Testis (tissue), 3 donors: Measurements from ENCODE around the gene CEP295NL. TPM values are rescaled to one million over a fixed set of nuclear protein-coding genes. Genes with fewer than 3 reads are reported as not detected.

ENCODE experiments used
- DNase-seq: peaks from one replicate; pipeline ENCODE4 v3.0.0-alpha.2; 2019
- H3K27ac ChIP-seq, 2 donors: fragments of 200-600 bp; sonication (generic); one replicate each; pipeline ENCODE4 v1.5.1; 2019
- H3K27me3 ChIP-seq: fragments of 200-600 bp; sonication (generic); one replicate; pipeline ENCODE4 v1.5.1; 2019
- H3K36me3 ChIP-seq: fragments of 200-600 bp; sonication (generic); one replicate; pipeline ENCODE4 v1.5.1; 2017; ENCODE audit warnings: low read depth; ENCODE audit errors: missing control alignments
- H3K4me1 ChIP-seq: fragments of 200-600 bp; sonication (generic); one replicate; pipeline ENCODE4 v1.5.1; 2019
- H3K4me3 ChIP-seq, 2 donors: fragments of 200-600 bp; sonication (generic); one replicate each; pipeline ENCODE4 v1.5.1; 2017 to 2019
- H3K9me3 ChIP-seq: fragments of 200-600 bp; sonication (generic); one replicate; pipeline ENCODE4 v1.5.1; 2017
- POLR2A ChIP-seq: fragments of 450-650 bp; IDR thresholded peaks from one replicate; pipeline ENCODE4 v1.6.1; 2017; ENCODE audit warnings: antibody characterized with exemption, mild to moderate bottlenecking, moderate library complexity
- WGBS, 2 donors: methylation state at CpG; one replicate each; pipeline ENCODE4 v1.1.5; 2018; 5-methylcytosine and 5-hydroxymethylcytosine counted together
- intact Hi-C: fragments of 100-400 bp; cut with DNase I; formaldehyde crosslinking; loops from one replicate; pipeline ENCODE4 v1.15.1; 2023; ENCODE audit warnings: low total_unique reads
- polyA plus RNA-seq: library from polyadenylated mRNA; stranded (reverse); fragments of 350-450 nt; fragmentation: Illumina TruSeq; extraction: RNeasy Lipid Tissue Mini Kit (QIAGEN cat#74804); gene quantifications from one replicate; pipeline ENCODE4 v1.2.3, GENCODE V29; 2014; ENCODE audit warnings: low read depth, low replicate concordance; ENCODE audit not compliant: insufficient read depth
- total RNA-seq, 2 donors: library from RNA; depleted of rRNA; stranded (reverse); fragments of >200 nt; gene quantifications; one replicate each; pipeline ENCODE4 v1.2.3, GENCODE V29; 2016
- TF ChIP-seq, protein P1 (sequence below), 3 experiments: fragments of 450-650 bp in 2 of 3; fragments of 200-600 bp in 1 of 3; sonication (generic) in 1 of 3; IDR thresholded peaks; one replicate each; pipeline ENCODE4 v1.5.1; 2016 to 2019; ENCODE audit warnings: antibody characterized with exemption in 3 of 3, mild to moderate bottlenecking in 2 of 3, moderate library complexity in 1 of 3

CEP295NL gene
- total and polyA plus RNA-seq, 3 donors from 2014 or later: 32.3 to 100 (median 77.1) TPM

- no peak for DNase-seq
- intact Hi-C loops: no loop called here
- WGBS, 2 donors: 85 to 94% methylated on average over 5 to 7 of the region's 7 CpGs
- Histone ChIP-seq H3K27ac (no peak overlapping the region), H3K4me3 (no peak overlapping the region), H3K27me3 (no peaks in the 10 kb centered on the region), H3K9me3 (no peaks in the 10 kb centered on the region), H3K4me1 (peaks cover 28% of the 10 kb centered on the region), H3K36me3 (no peaks in the 10 kb centered on the region)
- no peak for TF ChIP-seq POLR2A
- TF ChIP-seq, protein P1, sequence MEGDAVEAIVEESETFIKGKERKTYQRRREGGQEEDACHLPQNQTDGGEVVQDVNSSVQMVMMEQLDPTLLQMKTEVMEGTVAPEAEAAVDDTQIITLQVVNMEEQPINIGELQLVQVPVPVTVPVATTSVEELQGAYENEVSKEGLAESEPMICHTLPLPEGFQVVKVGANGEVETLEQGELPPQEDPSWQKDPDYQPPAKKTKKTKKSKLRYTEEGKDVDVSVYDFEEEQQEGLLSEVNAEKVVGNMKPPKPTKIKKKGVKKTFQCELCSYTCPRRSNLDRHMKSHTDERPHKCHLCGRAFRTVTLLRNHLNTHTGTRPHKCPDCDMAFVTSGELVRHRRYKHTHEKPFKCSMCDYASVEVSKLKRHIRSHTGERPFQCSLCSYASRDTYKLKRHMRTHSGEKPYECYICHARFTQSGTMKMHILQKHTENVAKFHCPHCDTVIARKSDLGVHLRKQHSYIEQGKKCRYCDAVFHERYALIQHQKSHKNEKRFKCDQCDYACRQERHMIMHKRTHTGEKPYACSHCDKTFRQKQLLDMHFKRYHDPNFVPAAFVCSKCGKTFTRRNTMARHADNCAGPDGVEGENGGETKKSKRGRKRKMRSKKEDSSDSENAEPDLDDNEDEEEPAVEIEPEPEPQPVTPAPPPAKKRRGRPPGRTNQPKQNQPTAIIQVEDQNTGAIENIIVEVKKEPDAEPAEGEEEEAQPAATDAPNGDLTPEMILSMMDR (IDR thresholded peaks at IDR 0.05): no peak
Observed at GRCh38 chr17:78944026-78944425, 41.0 kb upstream of the CEP295NL start.

DNA sequence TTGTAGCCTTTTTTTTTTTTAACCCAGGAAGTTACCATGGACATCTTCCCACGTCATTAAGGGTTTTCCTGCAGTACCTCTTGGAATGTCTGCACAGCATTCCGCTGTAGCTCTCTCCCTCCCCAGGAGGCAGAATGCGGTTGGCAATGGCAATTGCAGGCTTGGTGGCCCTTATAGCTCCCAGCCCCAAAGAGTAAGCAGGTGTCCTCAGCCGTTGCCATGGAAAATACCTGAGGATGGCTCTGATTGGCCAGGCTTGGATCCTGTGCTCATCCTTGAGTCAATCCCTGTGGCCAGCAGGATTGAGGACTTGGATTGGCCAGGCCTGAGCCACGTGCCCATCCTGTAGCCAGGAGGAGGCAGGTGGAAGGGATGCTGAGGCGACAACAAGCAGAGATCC is 37.7 kb upstream of the CEP295NL start:
- no peak overlapping the region for H3K27ac ChIP-seq
- intact Hi-C loops: no loop called here
- DNase-seq: no peak
- WGBS, 2 donors: 67 to 73% methylated on average over 6 of the region's 6 CpGs
- H3K36me3 ChIP-seq: no peaks in the 10 kb centered on the region
- TF ChIP-seq, protein P1 (IDR thresholded peaks at IDR 0.05): no peak
- TF ChIP-seq POLR2A: no peak
- H3K4me3 ChIP-seq: no peak overlapping the region
- no peaks in the 10 kb centered on the region for H3K27me3 ChIP-seq
- no peaks in the 10 kb centered on the region for H3K9me3 ChIP-seq
- peaks cover 13% of the 10 kb centered on the region for H3K4me1 ChIP-seq

DNA sequence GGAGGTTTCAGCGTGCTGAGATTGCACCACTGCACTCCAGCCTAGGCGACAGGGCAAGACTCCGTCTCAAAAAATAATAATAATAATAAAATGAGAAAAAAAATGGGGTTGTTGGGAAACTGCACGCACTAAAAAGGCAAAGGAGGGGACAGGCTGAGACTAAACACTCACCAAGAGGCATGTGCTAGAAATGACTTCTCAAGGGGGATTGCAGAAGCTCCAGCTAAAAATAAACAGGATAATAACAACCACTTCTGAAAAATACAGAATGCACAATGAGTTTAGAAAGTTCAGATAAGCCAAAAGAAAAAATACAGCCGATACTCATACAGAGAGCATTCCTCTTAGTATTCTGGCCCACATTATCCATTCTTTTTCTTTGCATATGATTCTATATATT is 37.3 kb upstream of the CEP295NL start:
- peaks cover 13% of the 10 kb centered on the region for H3K4me1 ChIP-seq
- no peaks in the 10 kb centered on the region for H3K9me3 ChIP-seq
- H3K4me3 ChIP-seq: no peak overlapping the region
- intact Hi-C loops: no loop called here
- TF ChIP-seq, protein P1 (IDR thresholded peaks at IDR 0.05): no peak
- TF ChIP-seq POLR2A: no peak
- no peaks in the 10 kb centered on the region for H3K27me3 ChIP-seq
- WGBS, 2 donors: 69 to 72% methylated on average over 5 of the region's 5 CpGs
- H3K27ac ChIP-seq: peak overlapping the region in 1 of 2 donors; percentile 41
- DNase-seq: no peak
- H3K36me3 ChIP-seq: no peaks in the 10 kb centered on the region

DNA sequence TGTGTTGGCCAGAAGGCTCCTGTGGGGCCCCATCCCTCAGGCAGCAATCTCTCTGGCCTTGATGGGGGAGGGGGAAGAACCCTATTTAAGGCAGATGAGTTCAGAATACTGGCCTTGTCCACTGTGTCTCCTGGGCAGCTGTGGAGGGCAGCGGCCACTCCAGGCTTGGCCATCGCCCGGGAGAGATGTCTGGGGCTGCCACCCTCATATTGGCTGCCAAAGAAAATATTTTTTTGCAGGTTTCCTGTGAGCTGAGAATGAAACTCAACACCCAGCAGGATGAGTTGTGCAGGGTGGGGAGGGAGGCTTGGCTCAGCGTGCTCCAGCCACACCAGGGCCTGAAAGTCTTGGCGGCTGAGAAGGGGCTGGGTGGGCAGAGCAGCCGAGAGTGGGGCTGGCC is 36.6 kb upstream of the CEP295NL start:
- Histone ChIP-seq H3K27ac (no peak overlapping the region), H3K36me3 (no peaks in the 10 kb centered on the region), H3K4me1 (peaks cover 15% of the 10 kb centered on the region), H3K27me3 (no peaks in the 10 kb centered on the region), H3K4me3 (no peak overlapping the region), H3K9me3 (no peaks in the 10 kb centered on the region)
- intact Hi-C loops: no loop called here
- no peak for DNase-seq
- 79 to 82% methylated on average over 3 to 6 of the region's 6 CpGs for WGBS, 2 donors
- TF ChIP-seq POLR2A: no peak
- TF ChIP-seq, protein P1 (IDR thresholded peaks at IDR 0.05): no peak

DNA sequence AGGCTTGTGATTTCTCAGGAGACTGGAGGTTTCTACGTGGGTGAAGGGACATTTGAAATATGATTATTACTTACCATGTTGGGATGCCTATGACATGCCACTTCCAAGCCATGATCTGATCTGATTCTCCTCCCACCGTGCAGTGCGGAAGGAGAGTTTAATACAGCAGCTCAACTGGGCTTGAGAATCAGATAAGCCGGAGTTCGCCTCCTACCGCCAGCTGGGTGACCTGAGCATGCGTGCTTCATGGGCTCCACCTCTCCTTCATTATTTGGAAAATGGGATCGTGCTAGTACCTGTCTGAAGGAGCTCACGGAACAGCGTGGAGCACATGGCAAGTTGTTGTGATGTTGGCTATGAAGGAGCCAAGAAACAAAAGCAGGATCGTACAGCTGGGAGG is 34.6 kb upstream of the CEP295NL start:
- 80 to 94% methylated on average over 11 of the region's 11 CpGs for whole genome bisulfite sequencing, 2 donors
- TF ChIP-seq, protein P1 (IDR thresholded peaks at IDR 0.05): no peak
- no peak for TF ChIP-seq POLR2A
- Histone ChIP-seq H3K27me3 (no peaks in the 10 kb centered on the region), H3K27ac (no peak overlapping the region), H3K9me3 (no peaks in the 10 kb centered on the region), H3K36me3 (no peaks in the 10 kb centered on the region), H3K4me3 (no peak overlapping the region), H3K4me1 (peaks cover 29% of the 10 kb centered on the region)
- no peak for DNase-seq
- intact Hi-C loops: no loop called here
